Renal pelvis (tissue), 4 donors: Measurements from ENCODE around the gene PIAS4. TPM values are rescaled to one million over a fixed set of nuclear protein-coding genes. Genes with fewer than 3 reads are reported as not detected.

ENCODE experiments used
- DNase-seq: peaks from one replicate; pipeline ENCODE4 v3.0.0-alpha.2; 2013
- polyA plus RNA-seq, 3 donors: library from polyadenylated mRNA; unstranded; fragments of 120-200 nt; gene quantifications; one replicate each; pipeline ENCODE4 v1.2.1, GENCODE V29; 2013; ENCODE audit not compliant: insufficient read length in 3 of 3

PIAS4 gene
- polyA plus RNA-seq, 3 donors, result 32.4 to 42.4 (median 36.2) TPM

DNA sequence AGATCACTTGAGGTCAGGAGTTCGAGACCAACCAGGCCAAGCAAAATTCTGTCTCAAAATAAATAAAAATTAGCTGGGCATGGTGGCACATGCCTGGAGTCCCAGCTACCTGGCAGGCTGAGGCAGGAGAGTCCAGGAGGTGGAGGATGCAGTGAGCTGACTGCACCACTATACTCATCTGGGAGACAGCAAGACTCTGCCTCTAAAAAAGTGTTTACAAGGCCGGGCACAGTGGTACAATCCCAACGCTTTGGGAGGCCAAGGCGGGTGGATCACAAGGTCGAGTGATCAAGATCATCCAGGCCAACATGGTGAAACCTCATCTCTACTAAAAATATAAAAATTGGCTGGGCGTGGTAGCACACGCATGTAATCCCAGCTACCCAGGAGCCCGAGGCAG is 32.4 kb upstream of the PIAS4 start:
- no peak for DNase-seq

DNA sequence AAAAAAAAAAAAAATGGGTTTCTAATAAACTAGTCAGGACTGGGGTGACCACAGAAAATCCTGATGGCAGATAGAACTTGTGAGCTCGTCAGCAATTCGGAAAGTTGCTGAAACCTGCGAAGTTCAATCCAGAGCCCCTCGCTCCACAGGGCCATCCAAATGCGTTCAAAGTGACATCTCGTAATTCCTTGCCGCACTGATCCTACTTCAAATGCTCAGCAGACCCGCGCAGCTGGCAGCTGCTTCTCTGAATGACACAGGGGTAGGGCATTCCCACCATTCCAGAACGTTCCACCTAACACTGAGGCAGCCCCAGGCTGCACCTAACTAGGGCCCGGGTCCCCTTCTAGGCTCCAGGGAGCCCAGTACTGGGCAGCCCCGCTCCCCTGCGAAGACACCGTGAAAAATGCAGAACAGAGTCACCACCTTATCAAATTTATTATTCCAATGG is 31.9 kb upstream of the PIAS4 start:
- no peak for DNase-seq

DNA sequence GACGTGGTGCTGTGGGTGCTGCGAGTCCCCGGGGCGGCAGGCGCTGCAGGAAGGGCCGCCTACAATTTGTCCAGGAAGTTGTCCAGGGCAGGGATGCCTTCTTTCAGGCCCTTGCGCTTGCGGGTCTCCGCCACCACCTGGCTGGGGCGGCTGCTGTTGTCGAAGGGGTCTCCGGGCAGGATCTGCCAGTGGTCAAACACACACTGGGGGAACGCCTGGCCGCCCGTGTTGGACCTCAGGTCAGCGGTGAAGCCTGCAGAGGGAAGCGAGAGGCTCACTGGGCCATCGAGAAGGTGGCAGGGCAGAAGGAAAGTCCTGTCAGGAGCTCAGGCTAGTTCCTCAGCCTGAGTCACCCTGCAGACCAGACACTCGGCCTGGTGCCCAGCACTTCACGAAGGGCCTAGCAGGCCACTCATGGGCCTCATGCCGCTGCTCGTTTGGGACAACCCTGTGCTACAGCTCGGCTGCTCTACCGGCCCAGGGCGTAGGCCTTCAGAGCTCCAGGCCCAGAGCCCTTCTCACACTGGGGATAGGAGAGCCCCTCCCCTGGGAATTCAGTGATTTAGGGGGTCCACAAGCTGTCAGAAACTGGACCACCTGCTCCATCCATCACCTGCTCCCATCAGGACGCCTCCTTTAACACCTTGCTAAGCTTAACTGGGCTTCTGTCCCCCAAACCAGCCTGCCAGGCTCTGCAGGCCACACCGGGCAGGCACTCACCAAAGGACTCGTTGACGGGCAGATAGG is 30.9 kb upstream of the PIAS4 start:
- no peak for DNase-seq

DNA sequence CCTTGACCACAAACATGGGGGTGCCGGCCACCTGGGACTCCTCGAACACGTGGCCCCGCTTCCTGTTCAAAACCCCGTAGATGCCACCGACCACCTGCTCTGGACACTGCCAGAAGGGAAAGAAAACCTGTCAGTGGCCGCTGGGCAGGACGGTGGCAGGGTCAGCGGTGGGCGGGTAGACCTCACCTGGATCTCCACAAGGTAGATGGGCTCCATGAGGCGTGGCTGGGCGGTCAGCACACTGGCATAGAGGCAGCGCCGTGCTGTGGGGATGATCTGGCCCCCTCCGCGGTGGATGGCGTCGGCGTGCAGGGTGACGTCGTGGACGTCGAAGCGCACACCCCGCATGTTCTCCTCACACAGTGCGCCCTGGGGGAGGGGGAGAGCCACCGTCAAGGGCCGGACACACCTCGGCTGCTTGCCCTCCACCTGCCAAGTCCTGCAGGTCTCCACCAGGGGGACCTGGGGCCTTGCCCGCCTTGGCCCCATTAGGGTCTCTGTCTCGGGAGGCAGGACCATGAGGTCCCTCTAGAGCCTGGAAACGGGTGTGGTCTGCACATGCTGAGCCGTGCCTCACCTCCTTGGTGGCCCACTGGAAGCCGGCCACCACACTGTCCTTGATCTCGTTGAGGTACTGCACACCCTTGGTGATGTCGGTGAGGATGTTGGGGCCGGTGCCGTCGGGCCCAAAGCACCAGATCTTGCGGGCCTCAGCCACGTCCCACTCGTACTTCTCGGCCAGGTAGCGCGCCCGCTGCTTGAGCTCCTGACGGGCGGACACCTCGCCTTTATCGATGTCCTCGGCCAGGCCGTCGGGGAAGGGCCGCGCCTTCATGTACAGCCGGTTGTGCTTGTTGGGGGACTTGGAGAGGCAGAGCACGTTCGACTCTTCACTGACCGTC is 30.0 kb upstream of the PIAS4 start:
- DNase-seq, result no peak

DNA sequence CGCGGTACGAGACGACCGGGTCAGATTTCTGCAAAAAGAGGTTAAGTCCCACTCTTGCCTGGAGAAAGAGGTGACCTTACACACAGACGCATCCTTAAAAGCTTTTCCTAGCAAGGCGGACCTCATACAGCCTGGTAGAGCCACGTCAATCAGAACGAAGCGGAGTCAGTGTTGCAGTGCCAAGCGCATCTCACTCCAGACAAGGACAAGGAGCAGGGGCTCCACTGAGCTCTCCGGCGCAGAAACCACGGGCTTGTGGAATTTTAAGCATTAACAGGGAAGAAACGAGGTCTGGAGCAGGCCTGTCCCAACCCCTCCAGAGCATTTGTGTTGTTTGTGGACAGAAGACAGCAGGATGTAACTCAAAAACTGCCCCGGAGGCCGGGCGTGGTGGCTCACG is 29.4 kb upstream of the PIAS4 start:
- DNase-seq, result no peak

DNA sequence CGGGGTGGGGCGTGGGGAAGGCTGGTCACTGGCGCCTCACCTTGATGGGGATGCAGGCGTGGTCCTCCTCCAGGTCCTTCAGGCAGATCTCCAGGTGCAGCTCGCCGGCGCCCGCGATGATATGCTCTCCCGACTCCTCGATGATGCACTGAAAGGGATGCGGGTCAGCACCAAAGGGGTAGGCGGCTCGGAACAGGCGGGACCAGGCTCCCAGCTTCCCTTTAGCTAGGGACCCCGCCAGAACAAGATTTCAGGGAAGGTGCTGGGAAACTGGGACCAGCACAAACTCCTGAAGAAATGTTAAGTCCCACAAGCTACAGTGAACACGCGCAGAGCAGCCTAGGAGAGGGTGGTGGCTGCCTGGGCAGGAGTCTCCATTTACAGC is 28.3 kb upstream of the PIAS4 start:
- DNase-seq, result no peak

DNA sequence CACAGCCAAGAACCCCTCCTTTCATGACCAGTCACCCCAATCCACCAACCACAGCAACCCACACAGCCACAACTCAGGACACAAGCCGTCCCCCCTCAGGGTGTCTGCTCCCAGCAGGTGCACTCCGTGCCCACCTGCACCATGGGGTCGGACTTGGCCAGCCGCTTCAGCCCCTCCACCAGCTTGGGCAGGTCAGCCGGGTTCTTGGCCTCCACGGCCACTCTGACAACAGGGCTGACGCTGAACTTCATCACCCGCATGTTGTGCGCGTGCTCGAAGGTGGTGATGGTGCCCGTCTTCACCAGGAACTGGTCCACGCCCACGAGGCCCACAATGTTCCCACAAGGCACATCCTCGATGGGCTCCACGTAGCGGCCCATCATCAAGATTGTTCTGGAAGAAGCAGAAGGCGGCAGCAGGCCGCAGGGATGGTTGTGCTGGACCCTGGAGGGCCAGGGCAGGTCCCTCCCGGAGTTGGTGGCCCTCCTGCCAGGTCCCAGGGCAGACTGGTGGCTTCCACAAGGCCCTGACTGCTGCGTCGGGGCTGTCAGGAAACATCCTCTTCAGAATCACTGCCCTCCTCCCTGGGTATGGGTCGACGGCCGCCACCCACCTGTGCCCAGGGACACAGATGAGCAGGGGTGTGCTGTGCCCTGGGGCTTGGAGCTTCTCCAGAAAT is 27.7 kb upstream of the PIAS4 start:
- DNase-seq, result no peak

DNA sequence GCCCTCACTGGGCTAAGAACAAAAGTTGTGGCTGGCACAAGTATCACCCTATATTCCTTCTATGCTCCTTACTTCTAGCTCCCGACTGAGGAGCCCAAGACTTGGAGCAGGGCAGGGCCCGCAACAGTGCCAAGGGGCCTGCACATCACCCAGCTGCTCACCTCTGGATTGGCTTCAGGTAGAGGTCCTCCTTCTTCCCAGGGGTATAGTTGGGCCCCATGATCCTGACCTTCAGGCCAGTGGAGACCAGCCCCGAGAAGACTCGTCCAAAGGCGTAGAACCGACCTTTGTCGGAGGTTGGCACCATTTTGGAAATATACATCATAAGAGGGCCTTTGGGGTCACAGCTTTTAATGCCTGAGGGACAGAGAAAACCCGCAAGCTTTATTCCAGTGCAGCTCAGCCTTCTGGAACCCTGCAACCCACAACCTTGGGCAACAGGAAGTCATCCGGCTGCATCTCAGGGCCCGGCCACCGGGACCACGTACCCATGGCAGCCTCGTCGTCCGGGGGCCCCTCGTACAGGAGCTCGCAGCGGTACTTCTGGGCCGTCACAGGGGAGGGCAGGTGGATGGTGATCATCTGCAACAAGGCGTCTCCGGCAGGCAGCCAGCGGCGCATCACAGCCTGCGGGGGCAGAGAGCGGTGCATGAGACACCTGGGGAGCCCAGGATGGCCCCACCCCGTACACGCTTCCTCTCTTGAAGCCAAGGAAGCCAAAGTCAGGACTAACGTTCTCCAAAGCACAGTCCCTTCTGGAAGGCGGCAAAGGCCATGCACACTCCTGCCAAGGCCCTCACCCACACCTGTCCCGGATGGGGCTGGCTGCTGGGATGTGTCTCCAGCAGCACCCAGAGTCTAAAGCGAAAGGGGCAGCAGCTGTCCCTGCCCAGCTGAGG is 26.9 kb upstream of the PIAS4 start:
- DNase-seq, result no peak

DNA sequence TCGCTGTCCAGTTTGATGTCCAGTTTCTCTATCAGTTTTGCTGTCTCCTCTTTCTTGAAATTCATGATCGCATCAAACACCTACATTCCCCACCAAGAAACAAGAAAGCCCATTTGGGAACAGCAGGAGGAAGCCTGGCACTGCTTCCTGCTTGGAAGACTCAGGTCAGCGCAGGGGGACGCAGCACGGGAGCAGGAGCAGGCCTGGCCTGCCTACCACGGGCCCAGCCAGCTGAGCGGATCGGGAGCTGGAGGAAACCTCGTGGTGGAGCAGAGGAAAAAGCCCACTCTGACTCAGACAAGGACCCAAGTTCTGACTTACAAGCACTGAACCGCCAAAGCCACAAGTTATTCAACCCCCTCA is 26.2 kb upstream of the PIAS4 start:
- DNase-seq, result no peak

DNA sequence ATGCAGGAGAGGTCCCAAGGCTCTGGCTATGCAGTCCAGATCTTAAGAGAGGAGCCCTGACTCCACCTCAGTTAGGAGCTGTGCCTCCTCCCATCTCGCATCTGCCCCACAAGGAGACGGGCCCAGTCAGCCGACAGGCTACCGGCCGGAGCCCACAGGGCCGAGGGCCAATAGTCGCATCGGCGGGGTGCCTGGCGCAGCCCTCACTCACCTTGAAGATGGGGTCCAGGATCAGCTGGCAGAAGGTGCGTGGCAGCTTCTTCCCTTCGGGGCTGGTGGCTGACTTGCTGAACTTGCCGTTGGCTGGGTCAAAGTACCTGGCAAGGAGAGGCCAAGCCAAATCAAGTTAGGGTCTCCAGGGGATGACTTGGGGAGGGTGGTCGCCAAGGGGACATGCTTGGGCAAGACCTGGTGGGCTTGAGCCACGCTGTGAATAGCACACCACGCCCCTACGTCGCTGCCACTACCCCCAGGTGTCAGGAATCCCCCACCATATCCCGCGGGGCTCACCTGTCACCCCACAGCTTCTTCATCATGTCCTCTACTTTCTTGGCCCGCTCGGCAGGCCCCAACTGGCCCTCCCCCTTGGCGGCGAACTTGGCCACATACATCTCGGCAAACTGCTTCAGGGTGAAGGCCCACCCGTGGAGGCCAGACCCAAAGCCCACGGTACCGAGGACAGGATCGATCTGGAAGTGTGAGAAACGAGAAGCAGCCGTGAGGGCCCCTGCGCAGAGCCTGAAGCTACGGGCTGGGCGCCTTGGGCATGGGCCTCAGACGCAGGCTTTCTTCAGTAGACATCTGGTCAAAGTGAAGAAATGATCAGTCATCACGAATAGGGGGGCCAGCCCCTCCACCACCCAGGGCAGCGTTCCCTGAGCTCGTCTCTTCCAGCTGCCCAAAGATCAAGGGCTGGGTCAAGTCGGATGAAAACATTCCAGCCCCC is 25.5 kb upstream of the PIAS4 start:
- DNase-seq, result no peak

DNA sequence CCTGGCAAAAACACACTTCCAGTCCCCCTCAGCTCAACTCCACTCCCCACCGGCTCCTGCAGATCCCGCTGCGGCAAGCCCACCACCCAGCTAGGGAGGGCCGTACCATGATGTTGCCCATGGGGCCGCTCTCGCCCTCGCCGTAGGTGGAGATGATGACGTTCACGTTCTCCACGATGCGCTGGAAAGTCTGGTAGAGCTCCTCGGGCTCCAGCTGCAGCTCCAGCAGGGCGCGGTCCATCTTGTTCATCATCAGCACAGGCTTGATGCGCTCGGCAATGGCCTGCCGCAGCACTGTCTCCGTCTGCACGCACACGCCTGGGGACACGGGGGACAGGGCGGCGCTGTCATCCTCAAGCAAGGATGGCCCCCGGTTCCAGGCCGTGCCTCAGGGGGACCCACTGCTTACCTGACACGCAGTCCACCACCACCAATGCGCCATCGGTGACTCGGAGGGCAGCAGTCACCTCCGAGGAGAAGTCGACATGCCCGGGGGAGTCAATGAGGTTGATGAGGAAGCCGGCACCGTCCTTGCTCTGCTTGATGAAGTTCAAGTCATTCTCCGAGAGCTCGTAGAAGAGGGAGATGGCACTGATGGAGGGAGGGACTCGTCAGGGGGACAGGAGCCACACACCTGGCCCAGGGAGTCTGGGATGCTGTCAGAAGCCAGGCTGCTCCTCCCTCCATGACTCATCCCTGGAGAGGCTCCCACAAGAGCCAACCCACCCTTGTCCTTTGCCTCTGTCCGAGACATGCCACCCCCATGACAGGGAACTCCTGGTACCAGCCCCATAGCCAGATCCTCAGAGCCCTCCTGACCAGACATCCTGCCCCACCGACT is 24.6 kb upstream of the PIAS4 start:
- no peak for DNase-seq

DNA sequence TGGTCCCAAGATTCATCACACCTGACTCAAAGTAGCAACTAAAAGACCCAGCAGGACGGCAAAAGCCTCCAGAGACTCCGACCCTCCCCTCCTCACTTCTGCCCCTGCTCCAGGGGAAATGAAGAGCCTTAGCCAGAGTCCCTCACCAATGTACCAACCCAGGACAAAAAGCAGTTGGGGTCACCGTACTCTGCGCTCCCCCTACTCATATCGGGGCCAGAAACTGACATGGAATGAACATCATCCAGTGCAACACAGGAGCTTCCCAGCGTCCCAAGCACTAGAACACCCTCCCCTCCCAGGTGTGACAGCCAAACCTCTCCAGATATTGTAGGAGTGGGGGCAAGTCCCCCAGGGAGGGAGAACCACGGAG is 24.0 kb upstream of the PIAS4 start:
- DNase-seq, result no peak

DNA sequence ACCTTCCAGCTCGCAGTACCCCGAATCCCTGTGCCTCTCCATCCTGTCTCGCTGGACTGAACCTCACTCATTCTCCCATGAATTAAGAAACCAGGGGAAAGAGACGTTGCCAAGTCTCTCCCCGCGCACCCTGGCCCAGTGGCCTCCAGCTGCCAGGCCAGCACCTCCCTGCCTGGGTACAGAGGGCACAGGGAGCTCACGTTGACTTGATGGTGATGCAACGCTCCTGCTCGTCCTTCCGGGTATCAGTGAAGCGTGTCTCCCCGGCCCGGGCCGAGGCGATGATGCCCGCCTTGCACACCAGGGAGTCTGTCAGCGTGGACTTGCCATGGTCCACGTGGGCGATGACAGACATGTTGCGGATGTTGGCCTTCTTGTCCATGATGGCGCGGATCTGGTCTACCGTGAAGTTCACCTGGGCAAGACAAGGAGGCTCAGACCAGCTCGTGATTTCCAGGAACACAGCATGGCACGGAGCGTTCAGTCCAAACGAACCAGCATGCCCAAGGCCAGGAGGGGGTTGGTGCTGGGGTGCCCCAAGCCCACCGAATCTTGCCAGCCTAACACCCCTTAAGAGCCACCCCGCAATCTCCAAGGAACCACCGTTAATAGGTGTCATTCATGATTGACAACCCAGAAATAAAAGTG is 23.5 kb upstream of the PIAS4 start:
- DNase-seq, result no peak

DNA sequence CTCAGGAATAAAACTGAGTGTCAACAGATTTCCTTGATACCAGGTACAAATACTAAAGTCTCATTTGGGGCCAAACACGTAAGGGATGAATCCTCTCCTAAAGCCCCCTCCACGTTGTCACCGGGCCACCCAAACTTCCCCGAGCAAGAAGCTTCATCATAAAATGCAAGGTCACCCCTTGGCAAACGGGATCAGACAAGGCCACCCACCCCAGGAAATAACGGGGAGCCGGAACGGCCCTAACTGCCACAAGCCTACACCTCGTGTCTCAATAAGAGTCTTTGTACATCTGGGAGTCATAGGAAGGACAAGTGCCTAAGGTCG is 23.0 kb upstream of the PIAS4 start:
- no peak for DNase-seq

DNA sequence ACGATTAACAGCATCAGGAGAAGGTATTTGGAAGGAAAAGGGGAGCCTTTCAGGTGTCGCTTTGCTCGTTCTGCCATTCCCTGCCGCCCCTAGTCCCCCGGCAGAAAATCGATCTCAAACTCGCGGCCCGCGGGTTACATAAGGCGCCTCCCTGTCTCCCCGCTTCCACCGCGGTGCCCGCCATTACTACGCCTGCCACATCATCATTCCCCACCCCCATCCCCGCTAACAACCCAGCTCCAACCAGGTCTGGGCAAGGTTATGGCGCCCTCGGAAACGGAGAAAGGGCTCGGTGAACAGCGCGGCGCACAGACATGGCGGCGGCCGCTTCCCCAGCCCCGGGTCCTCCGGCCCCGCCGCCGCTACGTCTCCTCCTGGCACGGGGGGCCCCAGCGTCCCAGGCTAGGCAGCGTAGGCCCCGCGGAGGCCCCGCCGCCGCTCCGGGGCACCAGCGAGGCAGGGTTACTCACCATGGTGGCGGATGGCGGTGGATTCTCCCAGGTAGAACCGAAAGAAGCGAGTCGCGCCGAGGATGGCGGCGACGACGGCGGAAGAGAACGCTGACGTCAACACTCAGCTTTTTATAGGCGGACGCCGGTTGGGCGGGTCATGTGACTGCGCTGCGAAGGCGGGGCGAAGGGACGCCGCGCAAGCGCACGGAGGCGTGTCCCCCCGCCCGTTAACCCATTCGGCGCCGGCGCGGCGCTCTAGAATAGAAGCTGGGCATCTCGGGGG is 22.5 kb upstream of the PIAS4 start, which contains the start of gene EEF2:
Gene EEF2, minus strand, starts transcription at position 556 of the 735 bp plus-strand sequence. Its CDS starts 83 bp downstream, at position 473.
- peak; percentile 90 for DNase-seq

DNA sequence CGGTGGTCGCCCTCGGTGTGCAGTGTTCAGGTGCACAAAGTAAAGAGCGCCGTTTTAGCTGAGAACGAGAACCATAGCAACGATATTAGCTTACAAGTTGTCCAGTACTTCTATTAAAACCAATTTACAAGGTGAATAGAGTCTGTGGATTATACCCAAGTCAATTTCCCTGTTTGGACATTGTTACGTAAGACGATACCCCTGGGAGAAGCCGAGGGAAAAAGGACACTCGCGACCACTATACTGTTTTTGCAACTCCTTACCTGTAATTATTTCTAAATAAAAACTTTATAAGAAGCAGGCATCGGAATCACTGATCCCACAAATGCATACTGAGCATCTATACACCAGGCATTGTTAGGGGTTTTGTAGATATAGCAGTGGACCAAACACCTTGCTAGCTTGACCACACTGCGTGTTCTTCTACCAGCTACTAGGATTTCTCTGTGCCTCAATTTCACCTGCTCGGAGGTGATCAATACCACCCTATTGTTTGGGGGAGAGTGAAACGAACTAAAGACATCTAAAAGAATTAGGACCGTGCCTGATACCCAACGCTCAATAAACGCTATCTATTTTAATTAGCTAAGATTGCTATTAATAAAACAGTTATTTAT is 21.8 kb upstream of the PIAS4 start:
- DNase-seq, result no peak

DNA sequence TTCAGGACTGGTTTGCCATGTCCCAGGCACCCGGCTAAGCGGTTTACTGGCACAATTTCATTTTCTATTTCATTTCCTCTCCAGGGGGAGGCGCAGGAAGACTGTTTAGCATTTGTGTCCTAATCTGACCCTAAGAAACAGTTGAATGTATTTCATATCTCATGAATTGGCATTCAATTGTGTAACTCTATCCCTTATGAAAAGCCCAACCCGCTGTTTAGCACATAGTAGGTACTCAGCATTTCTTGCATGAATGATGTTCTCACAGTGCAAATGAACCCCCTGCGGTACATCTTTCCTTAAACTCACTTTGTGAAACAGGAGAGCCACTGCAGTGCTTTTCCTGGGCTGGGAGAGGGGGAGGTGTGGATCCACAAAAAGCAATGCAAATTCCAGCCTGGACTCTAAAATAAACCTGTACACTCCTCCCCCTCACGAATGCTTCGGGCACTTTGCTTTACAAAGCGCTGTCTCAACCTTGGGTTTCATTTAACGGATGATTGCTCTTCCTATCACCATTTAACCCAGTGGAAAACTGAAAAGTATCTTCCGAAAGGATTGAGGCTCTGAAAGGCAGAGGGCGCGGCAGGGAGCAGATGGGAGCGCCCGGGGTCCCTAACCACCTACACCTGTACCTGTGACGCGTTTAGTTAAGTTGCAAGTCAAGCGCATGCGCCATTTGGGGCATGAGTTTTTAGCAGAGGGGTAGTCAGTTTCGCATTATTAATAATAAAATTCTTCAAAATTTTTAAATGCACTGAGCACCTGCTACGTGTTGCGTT is 21.1 kb upstream of the PIAS4 start:
- DNase-seq, result peak; percentile 85
